SK-N-SH (cell line): ENCODE data around the gene PCBP3. TPM values are rescaled to one million over a fixed set of nuclear protein-coding genes. Genes with fewer than 3 reads are reported as not detected.

Source experiments
- CTCF ChIA-PET: fragments of 300-600, 350-600 bp; formaldehyde crosslinking; extraction: SDS; loops from one replicate; lab custom pipeline; 2021; lab: Yijun Ruan, JAX
- POLR2A ChIA-PET: fragments of 350-600 bp; sonication (Branson Sonifier 250); formaldehyde crosslinking; extraction: SDS; loops from one replicate; lab custom pipeline; 2020; ENCODE audit warnings: antibody characterized with exemption, inconsistent platforms; lab: Yijun Ruan, JAX
- DNase-seq: peaks from one replicate; pipeline ENCODE4 v3.0.0; 2012
- H2AFZ ChIP-seq: fragments of 200-600 bp; sonication (generic); 2 replicates; pipeline ENCODE4 v1.8.1; 2016; ENCODE audit warnings: antibody characterized with exemption, mild to moderate bottlenecking, low read depth
- H3F3A ChIP-seq: fragments of 200-600 bp; sonication (generic); replicated peaks from 2 replicates; pipeline ENCODE3; 2016; ENCODE audit warnings: antibody characterized with exemption, mild to moderate bottlenecking; ENCODE audit not compliant: insufficient read depth
- H3K27ac ChIP-seq, 2 experiments: fragments of 200-500 bp in 1 of 2; fragments of 200-600 bp in 1 of 2; sonication (Bioruptor generic) in 1 of 2; sonication (generic), shearing (Covaris generic) in 1 of 2; 2 replicates each; pipeline versions ENCODE4 v1.5.1 to v1.6.1; 2014 to 2016; ENCODE audit warnings: low read depth in 2 of 2, inconsistent platforms in 1 of 2, low read length in 1 of 2, mild to moderate bottlenecking in 1 of 2, mixed read lengths in 1 of 2
- H3K27me3 ChIP-seq: fragments of 200-600 bp; sonication (generic), shearing (Covaris generic); 2 replicates; pipeline ENCODE4 v1.6.1; 2016; ENCODE audit warnings: mixed run types; ENCODE audit not compliant: insufficient read depth
- H3K36me3 ChIP-seq, 2 experiments: fragments of 200-500 bp in 1 of 2; fragments of 200-600 bp in 1 of 2; sonication (Bioruptor generic) in 1 of 2; sonication (generic) in 1 of 2; replicated peaks in 1 of 2; 2 replicates each; pipeline versions ENCODE3 to v1.5.1; 2014 to 2016; ENCODE audit warnings: low read length in 1 of 2, mild to moderate bottlenecking in 1 of 2; ENCODE audit not compliant: insufficient read depth in 2 of 2, control insufficient read depth in 1 of 2
- H3K4me1 ChIP-seq, 2 experiments: fragments of 200-500 bp in 1 of 2; fragments of 200-600 bp in 1 of 2; sonication (Bioruptor generic) in 1 of 2; sonication (generic), shearing (Covaris generic) in 1 of 2; 2 replicates each; pipeline versions ENCODE4 v1.5.1 to v1.6.1; 2014 to 2016; ENCODE audit warnings: low read depth in 1 of 2, low read length in 1 of 2, mixed run types in 1 of 2; ENCODE audit not compliant: insufficient read depth in 2 of 2, control insufficient read depth in 1 of 2
- H3K4me2 ChIP-seq: fragments of 200-600 bp; sonication (generic), shearing (Covaris generic); 2 replicates; pipeline ENCODE4 v1.6.1; 2017; ENCODE audit warnings: mixed run types
- H3K4me3 ChIP-seq, 2 experiments: fragments of 200-500 bp in 1 of 2; fragments of 200-600 bp in 1 of 2; sonication (Bioruptor generic) in 1 of 2; sonication (generic), shearing (Covaris generic) in 1 of 2; 2 replicates each; pipeline versions ENCODE4 v1.5.1 to v1.8.1; 2014 to 2016; ENCODE audit warnings: low read depth in 2 of 2, inconsistent platforms in 1 of 2, low read length in 1 of 2, mild to moderate bottlenecking in 1 of 2, mixed read lengths in 1 of 2, moderate library complexity in 1 of 2
- H3K79me2 ChIP-seq: fragments of 200-600 bp; sonication (generic); 2 replicates; pipeline ENCODE4 v1.8.1; 2017; ENCODE audit warnings: mild to moderate bottlenecking; ENCODE audit not compliant: insufficient read depth
- H3K9ac ChIP-seq: fragments of 200-600 bp; sonication (generic); 2 replicates; pipeline ENCODE4 v1.6.1; 2017; ENCODE audit warnings: mixed run types
- H3K9me2 ChIP-seq: fragments of 200-600 bp; sonication (generic); 2 replicates; pipeline ENCODE4 v1.6.1; 2017; ENCODE audit warnings: mixed run types
- H3K9me3 ChIP-seq: fragments of 200-600 bp; sonication (generic); 2 replicates; pipeline ENCODE4 v1.6.1; 2017; ENCODE audit warnings: mixed run types, mild to moderate bottlenecking, moderate library complexity
- H4K20me1 ChIP-seq: fragments of 200-600 bp; sonication (generic); 2 replicates; pipeline ENCODE4 v1.6.1; 2017; ENCODE audit warnings: mild to moderate bottlenecking, mixed run types; ENCODE audit not compliant: insufficient read depth
- CHD2 ChIP-seq: fragments of 150-350 bp; IDR thresholded peaks from 2 replicates; pipeline ENCODE4 v1.6.1; 2018; ENCODE audit warnings: low read length; ENCODE audit not compliant: partially characterized antibody
- CTCF ChIP-seq: fragments of 200-600 bp; sonication (generic); IDR thresholded peaks from 2 replicates; pipeline ENCODE4 v1.6.1; 2017; ENCODE audit warnings: antibody characterized with exemption, mild to moderate bottlenecking, moderate library complexity
- GATA2 ChIP-seq: sonication (generic); formaldehyde crosslinking; IDR thresholded peaks from 2 replicates; pipeline ENCODE4 v1.5.0; 2020; ENCODE audit warnings: mild to moderate bottlenecking, missing genetic modification reagents
- MXI1 ChIP-seq: IDR thresholded peaks from 2 replicates; pipeline ENCODE4 v1.6.1; 2012; ENCODE audit warnings: mild to moderate bottlenecking, low read depth, low read length, improper control_type of control experiment
- NFIC ChIP-seq: IDR thresholded peaks from 2 replicates; pipeline ENCODE4 v1.4.0; 2012; ENCODE audit warnings: borderline replicate concordance
- NRF1 ChIP-seq: IDR thresholded peaks from 2 replicates; pipeline ENCODE4 v1.6.1; 2012; ENCODE audit warnings: low read depth, mild to moderate bottlenecking, low read length
- RAD21 ChIP-seq: IDR thresholded peaks from 2 replicates; pipeline ENCODE4 v1.6.1; 2012; ENCODE audit warnings: mild to moderate bottlenecking, low read length
- REST ChIP-seq: IDR thresholded peaks from 2 replicates; pipeline ENCODE4 v1.6.1; 2012; ENCODE audit warnings: mild to moderate bottlenecking, low read depth, low read length, moderate library complexity
- RXRA ChIP-seq: IDR thresholded peaks from 2 replicates; pipeline ENCODE4 v1.4.0; 2012; ENCODE audit warnings: low read depth, mild to moderate bottlenecking, borderline replicate concordance
- USF2 ChIP-seq: fragments of 150-350 bp; IDR thresholded peaks from 2 replicates; pipeline ENCODE4 v1.6.1; 2017; ENCODE audit warnings: antibody characterized with exemption, low read length, low read depth, borderline replicate concordance
- ZBTB33 ChIP-seq: IDR thresholded peaks from 2 replicates; pipeline ENCODE4 v1.4.0; 2012; ENCODE audit warnings: low read depth, borderline replicate concordance
- WGBS: methylation state at CpG from one replicate; pipeline ENCODE4 v1.1.6; 2017; ENCODE audit warnings: low lambda C conversion rate; 5-methylcytosine and 5-hydroxymethylcytosine counted together
- polyA plus RNA-seq, 3 experiments: library from polyadenylated mRNA; depleted of rRNA; stranded (reverse); fragments of >200 nt; gene quantifications; 2 replicates each; pipeline ENCODE4 v1.2.3, GENCODE V29; 2012

The PCBP3 gene
- polyA plus RNA-seq, 1 of the 3 experiments (the other 2 are of a cell fraction), result 9.5 TPM

- no peak overlapping the region for H3K4me2 ChIP-seq
- no peak overlapping the region for H3K9ac ChIP-seq
- H3K79me2 ChIP-seq, result no peaks in the 10 kb centered on the region
- no peak for DNase-seq
- peaks cover 14% of the 10 kb centered on the region for H3F3A ChIP-seq
- WGBS, result 96% methylated on average over 9 of the region's 11 CpGs
- H3K4me3 ChIP-seq, result no peak overlapping the region
- H4K20me1 ChIP-seq, result no peaks in the 10 kb centered on the region
- H3K9me3 ChIP-seq, result no peaks in the 10 kb centered on the region
- ChIA-PET CTCF (no interaction called here), POLR2A (no interaction called here)
- H3K36me3 ChIP-seq, result no peaks in the 10 kb centered on the region
- no peaks in the 10 kb centered on the region for H3K9me2 ChIP-seq
- H3K27me3 ChIP-seq, result no peaks in the 10 kb centered on the region
- no peak overlapping the region for H3K27ac ChIP-seq
- H3K4me1 ChIP-seq, result peaks cover 23 to 54% of the 10 kb centered on the region in 2 experiments; a peak in 2 of 4 replicates
- TF ChIP-seq NFIC (no peak), RXRA (no peak), USF2 (no peak), GATA2 (CRISPR knock-in tag) (no peak), NRF1 (no peak), REST (no peak), RAD21 (no peak), ZBTB33 (no peak), CTCF (no peak), MXI1 (no peak), CHD2 (no peak)
- no peak overlapping the region for H2AFZ ChIP-seq
Observed at GRCh38 chr21:45976701-45977311, 333.3 kb downstream of the PCBP3 start.
